IPS-20b (cell line): ENCODE results near the gene LRRC46.

Experiments used
- H3K27ac ChIP-seq: one replicate; pipeline ENCODE4 v1.5.1; 2013; ENCODE audit warnings: low read length
- H3K27me3 ChIP-seq: 2 replicates; pipeline ENCODE4 v1.6.1; 2013; ENCODE audit warnings: mild to moderate bottlenecking, low read length, inconsistent platforms; ENCODE audit not compliant: insufficient read depth
- H3K36me3 ChIP-seq: 2 replicates; pipeline ENCODE4 v1.6.1; 2013; ENCODE audit warnings: low read depth, mild to moderate bottlenecking, inconsistent platforms, low read length, moderate library complexity; ENCODE audit not compliant: insufficient read depth
- H3K4me1 ChIP-seq: 2 replicates; pipeline ENCODE4 v1.6.1; 2013; ENCODE audit warnings: mild to moderate bottlenecking, control low read depth, inconsistent platforms, low read length, moderate library complexity; ENCODE audit not compliant: insufficient read depth
- H3K4me3 ChIP-seq: 2 replicates; pipeline ENCODE4 v1.5.1; 2013; ENCODE audit warnings: mild to moderate bottlenecking, low read length, inconsistent platforms
- H3K9ac ChIP-seq: 2 replicates; pipeline ENCODE4 v1.6.1; 2013; ENCODE audit warnings: low read depth, mild to moderate bottlenecking, inconsistent platforms, low read length, moderate library complexity
- H3K9me3 ChIP-seq: 2 replicates; pipeline ENCODE4 v1.6.1; 2013; ENCODE audit warnings: mild to moderate bottlenecking, low read depth, low read length, inconsistent platforms; ENCODE audit not compliant: insufficient read depth

The LRRC46 gene

GRCh38 chr17:47820033-47820789 lies 11.3 kb upstream of the LRRC46 start:
- no peak overlapping the region for H3K27ac ChIP-seq
- no peaks in the 10 kb centered on the region for H3K9me3 ChIP-seq
- H3K27me3 ChIP-seq, result no peaks in the 10 kb centered on the region
- H3K4me1 ChIP-seq, result no peaks in the 10 kb centered on the region
- peaks cover 18% of the 10 kb centered on the region for H3K36me3 ChIP-seq
- H3K4me3 ChIP-seq, result peak overlapping the region; percentile 91; the same call in 1 of the 2 replicates
- no peak overlapping the region for H3K9ac ChIP-seq

- Histone ChIP-seq H3K36me3 (peaks cover 25% of the 10 kb centered on the region), H3K27ac (no peak overlapping the region), H3K9ac (peak overlapping the region; percentile 79), H3K27me3 (no peaks in the 10 kb centered on the region), H3K9me3 (no peaks in the 10 kb centered on the region), H3K4me1 (no peaks in the 10 kb centered on the region), H3K4me3 (peak overlapping the region; percentile 91)
Observed at GRCh38 chr17:47821031-47821423, 10.4 kb upstream of the LRRC46 start.

- no peaks in the 10 kb centered on the region for H3K9me3 ChIP-seq
- no peak within 1 kb of the TSS for H3K27ac ChIP-seq
- no peaks in the 10 kb centered on the region for H3K27me3 ChIP-seq
- H3K36me3 ChIP-seq, result peaks cover 31% of the 10 kb centered on the region
- H3K4me1 ChIP-seq, result no peaks in the 10 kb centered on the region
- peak within 1 kb of the TSS; percentile 91 for H3K4me3 ChIP-seq
- peak within 1 kb of the TSS; percentile 79 for H3K9ac ChIP-seq
Observed at GRCh38 chr17:47821424-47822391, 9.8 kb upstream of the LRRC46 start, which contains the start of gene OSBPL7. Gene OSBPL7 (minus strand): TSS chr17:47821794. CDS start chr17:47820278, 1,516 bp downstream.

GRCh38 chr17:47822785-47823184 lies 8.7 kb upstream of the LRRC46 start:
- H3K9me3 ChIP-seq, result no peaks in the 10 kb centered on the region
- no peak overlapping the region for H3K4me3 ChIP-seq
- H3K27me3 ChIP-seq, result no peaks in the 10 kb centered on the region
- no peak overlapping the region for H3K9ac ChIP-seq
- no peaks in the 10 kb centered on the region for H3K4me1 ChIP-seq
- H3K27ac ChIP-seq, result no peak overlapping the region
- peaks cover 40% of the 10 kb centered on the region for H3K36me3 ChIP-seq

- H3K27ac ChIP-seq, result no peak overlapping the region
- H3K27me3 ChIP-seq, result no peaks in the 10 kb centered on the region
- H3K4me1 ChIP-seq, result no peaks in the 10 kb centered on the region
- no peaks in the 10 kb centered on the region for H3K9me3 ChIP-seq
- H3K9ac ChIP-seq, result no peak overlapping the region
- H3K4me3 ChIP-seq, result no peak overlapping the region
- peaks cover 47% of the 10 kb centered on the region for H3K36me3 ChIP-seq
Observed at GRCh38 chr17:47823519-47823918, 8.0 kb upstream of the LRRC46 start.

- H3K9me3 ChIP-seq, result no peaks in the 10 kb centered on the region
- H3K27ac ChIP-seq, result no peak overlapping the region
- no peak overlapping the region; the same call in 1 of the 2 replicates for H3K9ac ChIP-seq
Observed at GRCh38 chr17:47829870-47830269, 1.6 kb upstream of the LRRC46 start.

GRCh38 chr17:47830396-47831002 lies 971 bp upstream of the LRRC46 start:
- Histone ChIP-seq H3K4me3 (peak overlapping the region; percentile 100), H3K27me3 (no peaks in the 10 kb centered on the region), H3K4me1 (no peaks in the 10 kb centered on the region), H3K36me3 (peaks cover 30% of the 10 kb centered on the region), H3K27ac (peak overlapping the region; percentile 20), H3K9me3 (no peaks in the 10 kb centered on the region), H3K9ac (peak overlapping the region; percentile 97)

More at GRCh38 chr17:47829870-47830269, 1.6 kb upstream of the LRRC46 start:
- H3K36me3 ChIP-seq, result peaks cover 34% of the 10 kb centered on the region
- no peaks in the 10 kb centered on the region for H3K4me1 ChIP-seq
- 0 out of 2 replicates have a peak overlapping the region, but pooled peaks have one; percentile 100 for H3K4me3 ChIP-seq
- H3K27me3 ChIP-seq, result no peaks in the 10 kb centered on the region

GRCh38 chr17:47831934-47832327 lies 461 bp downstream of the LRRC46 start:
- Histone ChIP-seq H3K9ac (peak overlapping the region; percentile 47; the same call in 1 of the 2 replicates), H3K4me3 (peak overlapping the region; percentile 100; the same call in 1 of the 2 replicates), H3K9me3 (no peaks in the 10 kb centered on the region), H3K36me3 (peaks cover 25% of the 10 kb centered on the region), H3K4me1 (no peaks in the 10 kb centered on the region), H3K27ac (no peak overlapping the region), H3K27me3 (no peaks in the 10 kb centered on the region)

GRCh38 chr17:47834756-47835155 lies 3.3 kb downstream of the LRRC46 start:
- H3K36me3 ChIP-seq, result peaks cover 8% of the 10 kb centered on the region
- no peak overlapping the region for H3K4me3 ChIP-seq
- H3K27me3 ChIP-seq, result no peaks in the 10 kb centered on the region
- H3K27ac ChIP-seq, result no peak overlapping the region
- no peak overlapping the region for H3K9ac ChIP-seq
- H3K9me3 ChIP-seq, result no peaks in the 10 kb centered on the region
- no peaks in the 10 kb centered on the region for H3K4me1 ChIP-seq

GRCh38 chr17:47836601-47837000 lies 5.1 kb downstream of the LRRC46 start:
- no peaks in the 10 kb centered on the region for H3K9me3 ChIP-seq
- no peak overlapping the region for H3K27ac ChIP-seq
- H3K27me3 ChIP-seq, result no peaks in the 10 kb centered on the region
- H3K4me1 ChIP-seq, result no peaks in the 10 kb centered on the region; the same call in 1 of the 2 replicates
- no peak overlapping the region for H3K9ac ChIP-seq
- H3K36me3 ChIP-seq, result peaks cover 8% of the 10 kb centered on the region
- no peak overlapping the region for H3K4me3 ChIP-seq

GRCh38 chr17:47837401-47838039 lies 6.0 kb downstream of the LRRC46 start:
- H3K9ac ChIP-seq, result no peak overlapping the region

More at GRCh38 chr17:47837401-47838039, 6.0 kb downstream of the LRRC46 start:
- Histone ChIP-seq H3K4me3 (no peak overlapping the region), H3K9me3 (no peaks in the 10 kb centered on the region), H3K27me3 (0 out of 2 replicates have a peak, but pooled peaks cover 5% of the 10 kb centered on the region), H3K36me3 (peaks cover 8% of the 10 kb centered on the region), H3K27ac (no peak overlapping the region), H3K4me1 (no peaks in the 10 kb centered on the region; the same call in 1 of the 2 replicates)
